Stimulated activated naive B cell treated with anti-CD40 and anti-IgM and Interleukin-4, amounts not matched to agents 10 μg/mL and 1 μg/mL and 100 μg/mL, for 72 hours (primary cell): Measurements from ENCODE around the gene SEC24C.
A peak's percentile ranks its signal among the peaks of the same experiment; 100 is the strongest.
"Not testable (repeated sequence)": the region's sequence is repeated elsewhere in the genome, so short reads cannot be mapped to it uniquely, and the experiment has no call there.

Experiments used
- ATAC-seq, 2 donors: fragments of 150-1000 bp; cut with Tn5 transposase; replicated peaks; 2 replicates each; pipeline ENCODE4 v1.10.0; 2021; ENCODE audit warnings: moderate library complexity in 1 of 2
- DNase-seq: peaks from one replicate; pipeline ENCODE4 v3.0.0; 2021
- H3K27ac Mint-ChIP-seq: one replicate; pipeline ENCODE4 v1.8.0; 2022; ENCODE audit warnings: mild to moderate bottlenecking, mixed read lengths
- H3K27me3 Mint-ChIP-seq, 2 donors: one replicate each; pipeline ENCODE4 v1.8.0; 2022; ENCODE audit warnings: mixed read lengths in 2 of 2
- H3K36me3 Mint-ChIP-seq, 2 donors: one replicate each; pipeline ENCODE4 v1.8.0; 2022; ENCODE audit warnings: mixed read lengths in 2 of 2, mild to moderate bottlenecking in 1 of 2
- H3K4me1 Mint-ChIP-seq, 2 donors: one replicate each; pipeline ENCODE4 v1.8.0; 2022; ENCODE audit warnings: mixed read lengths in 2 of 2, mild to moderate bottlenecking in 1 of 2
- H3K4me3 Mint-ChIP-seq, 2 donors: one replicate each; pipeline ENCODE4 v1.8.0; 2022; ENCODE audit warnings: mild to moderate bottlenecking in 2 of 2, mixed read lengths in 2 of 2, moderate library complexity in 1 of 2
- H3K9me3 Mint-ChIP-seq, 2 donors: one replicate each; pipeline ENCODE4 v1.8.0; 2022; ENCODE audit warnings: mixed read lengths in 2 of 2, mild to moderate bottlenecking in 1 of 2

The SEC24C gene

DNA sequence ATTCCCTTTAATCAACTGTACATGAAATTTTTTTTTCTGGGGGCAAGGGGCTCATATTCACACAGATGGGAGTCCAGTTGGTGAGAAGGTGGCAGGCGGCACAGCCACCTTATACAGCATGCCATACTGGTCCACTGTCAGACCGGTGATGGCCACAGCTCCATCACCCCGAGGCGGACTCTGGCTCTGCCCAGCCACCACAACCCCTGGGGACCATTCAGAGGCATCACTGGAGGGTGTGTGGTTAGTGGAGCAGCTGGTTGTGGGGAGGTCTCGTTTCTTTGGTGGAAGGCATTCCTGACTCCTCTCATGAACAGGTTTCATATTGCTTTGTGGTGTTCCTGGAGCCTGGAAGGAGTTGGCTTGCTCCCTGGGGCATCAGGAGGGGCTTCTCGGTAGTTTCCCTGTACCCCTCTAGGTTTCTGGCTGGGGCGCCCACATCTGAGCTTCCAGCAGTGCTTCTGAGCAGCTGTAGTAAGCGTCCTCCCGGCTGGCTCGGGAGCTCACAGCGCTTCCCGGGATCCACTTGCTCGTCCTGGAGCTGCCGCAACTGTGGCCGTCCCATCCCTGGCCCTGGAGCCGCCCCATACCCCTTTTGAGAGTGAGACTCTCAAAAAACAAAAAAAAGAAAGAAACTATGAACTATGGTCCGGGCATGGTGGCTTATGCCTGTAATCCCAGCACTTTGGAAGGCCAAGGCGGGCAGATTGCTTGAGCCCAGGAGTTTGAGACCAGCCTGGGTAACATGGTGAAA is 3.5 kb upstream of the SEC24C start:
- Mint-ChIP-seq H3K27ac (peak overlapping the region; percentile 9), H3K4me1 (peaks cover 6 to 17% of the 10 kb centered on the region in 2 donors), H3K36me3 (peaks cover 9 to 14% of the 10 kb centered on the region in 2 donors)
- not testable (repeated sequence) for ATAC-seq, H3K4me3 Mint-ChIP-seq, H3K9me3 Mint-ChIP-seq, H3K27me3 Mint-ChIP-seq, DNase-seq

DNA sequence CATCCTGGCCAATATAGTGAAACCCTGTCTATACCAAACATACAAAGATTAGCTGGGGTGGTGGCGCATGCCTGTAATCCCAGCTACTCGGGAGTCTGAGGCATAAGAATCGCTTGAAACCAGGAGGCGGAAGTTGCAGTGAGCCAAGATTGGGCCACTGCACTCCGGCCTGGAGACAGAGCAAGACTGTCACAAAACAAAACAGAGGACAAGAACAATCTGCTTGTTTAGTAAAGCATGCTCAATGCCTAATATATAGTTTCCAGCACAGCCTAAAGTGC is 1.8 kb upstream of the SEC24C start:
- Mint-ChIP-seq H3K9me3 (no peaks in the 10 kb centered on the region), H3K27ac (no peak overlapping the region), H3K36me3 (peaks cover 15 to 20% of the 10 kb centered on the region in 2 donors), H3K4me3 (no peak overlapping the region), H3K27me3 (no peaks in the 10 kb centered on the region), H3K4me1 (peaks cover 12 to 30% of the 10 kb centered on the region in 2 donors)
- DNase-seq = no peak
- ATAC-seq = no peak

DNA sequence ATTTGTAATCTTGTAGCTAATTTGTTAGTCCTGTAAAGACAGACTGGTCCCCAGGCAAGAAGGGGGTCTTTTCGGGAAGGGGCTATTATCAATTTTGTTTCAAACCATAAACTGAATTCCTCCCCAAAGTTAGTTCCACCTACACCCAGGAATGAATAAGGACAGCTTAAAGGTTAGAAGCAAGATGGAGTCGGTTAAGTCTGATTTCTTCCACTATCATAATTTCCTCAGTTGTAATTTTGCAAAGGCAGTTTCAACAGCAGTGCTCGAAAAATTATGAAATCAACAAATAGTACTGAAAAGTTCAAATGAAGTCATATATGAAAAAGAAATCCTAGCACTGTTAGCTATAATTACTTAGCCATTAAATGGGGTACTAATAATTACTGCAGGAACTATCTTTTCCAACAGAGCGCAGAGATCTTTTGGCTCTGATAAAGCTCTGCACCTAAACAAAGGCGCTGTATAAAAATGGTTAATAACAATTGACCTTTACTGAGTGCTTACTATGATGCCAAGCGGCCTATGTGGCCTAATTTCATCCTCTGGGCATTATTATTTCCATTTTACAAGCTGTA is 756 bp upstream of the SEC24C start:
- Mint-ChIP-seq H3K27me3 (no peaks in the 10 kb centered on the region), H3K9me3 (no peaks in the 10 kb centered on the region), H3K4me1 (peaks cover 12 to 30% of the 10 kb centered on the region in 2 donors), H3K27ac (peak overlapping the region; percentile 99), H3K36me3 (peaks cover 19 to 22% of the 10 kb centered on the region in 2 donors), H3K4me3 (peak overlapping the region; percentile 98)
- DNase-seq = no peak
- no peak for ATAC-seq

DNA sequence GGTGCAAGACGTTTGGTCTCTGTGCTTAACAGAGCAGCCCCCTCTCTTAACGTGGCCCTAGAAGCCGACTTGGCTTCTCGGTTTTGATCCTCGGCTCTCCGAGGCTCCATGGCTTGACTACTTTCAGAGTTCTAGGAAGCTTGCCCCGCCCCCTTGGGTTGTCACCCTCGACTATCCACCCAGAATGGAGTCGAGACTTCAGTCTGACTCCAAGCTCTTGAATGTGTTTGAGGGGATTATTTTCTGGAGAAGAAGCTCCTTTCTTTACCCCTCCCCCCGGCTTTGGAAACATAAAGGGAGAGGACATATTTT is 448 bp downstream of the SEC24C start:
- Mint-ChIP-seq H3K4me1 (peaks cover 16 to 38% of the 10 kb centered on the region in 2 donors), H3K27me3 (no peaks in the 10 kb centered on the region), H3K4me3 (peak overlapping the region; percentile 98), H3K36me3 (peaks cover 25 to 29% of the 10 kb centered on the region in 2 donors), H3K9me3 (no peaks in the 10 kb centered on the region), H3K27ac (peak overlapping the region; percentile 99)
- DNase-seq = peak; percentile 47
- ATAC-seq = peak; percentile 38 to 55

DNA sequence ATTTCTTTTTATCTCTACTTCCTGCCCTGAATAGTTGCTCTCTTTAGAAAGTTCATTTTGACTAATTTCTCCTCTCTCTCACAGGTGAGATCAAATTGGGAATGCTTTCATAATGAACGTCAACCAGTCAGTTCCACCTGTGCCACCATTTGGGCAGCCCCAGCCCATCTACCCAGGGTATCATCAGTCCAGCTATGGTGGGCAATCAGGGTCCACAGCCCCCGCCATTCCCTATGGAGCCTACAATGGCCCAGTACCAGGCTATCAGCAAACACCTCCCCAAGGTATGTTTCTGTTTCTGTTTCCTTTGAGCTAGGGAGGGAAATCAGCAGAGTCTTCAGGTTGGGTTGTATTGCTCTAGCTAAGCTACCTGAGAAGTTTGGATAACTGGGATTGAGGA is 2.5 kb downstream of the SEC24C start:
- H3K4me3 Mint-ChIP-seq = no peak overlapping the region
- no peak overlapping the region for H3K27ac Mint-ChIP-seq
- peaks cover 25 to 51% of the 10 kb centered on the region in 2 donors for H3K4me1 Mint-ChIP-seq
- no peaks in the 10 kb centered on the region for H3K27me3 Mint-ChIP-seq
- H3K9me3 Mint-ChIP-seq = no peaks in the 10 kb centered on the region
- peaks cover 38 to 40% of the 10 kb centered on the region in 2 donors for H3K36me3 Mint-ChIP-seq
- ATAC-seq (no peak), DNase-seq (no peak)

DNA sequence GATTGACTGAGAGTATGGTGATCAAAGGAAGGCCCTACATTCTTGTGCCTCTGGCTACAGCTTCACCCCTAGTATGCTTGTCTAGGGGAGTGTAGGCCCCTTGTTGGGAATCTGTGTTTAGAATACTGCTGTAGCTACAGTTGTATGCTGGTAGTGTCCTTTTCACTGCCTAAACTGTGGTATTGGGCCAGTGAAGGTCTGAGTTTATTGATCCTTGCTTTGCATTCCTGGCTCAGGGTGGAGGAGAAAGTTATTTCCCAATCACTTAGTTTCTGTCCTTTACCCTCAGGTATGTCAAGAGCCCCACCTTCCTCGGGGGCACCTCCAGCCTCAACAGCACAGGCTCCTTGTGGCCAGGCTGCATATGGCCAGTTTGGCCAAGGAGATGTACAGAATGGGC is 6.6 kb downstream of the SEC24C start:
- H3K27me3 Mint-ChIP-seq = no peaks in the 10 kb centered on the region
- no peaks in the 10 kb centered on the region for H3K9me3 Mint-ChIP-seq
- peaks cover 37 to 48% of the 10 kb centered on the region in 2 donors for H3K36me3 Mint-ChIP-seq
- peaks cover 22 to 32% of the 10 kb centered on the region in 2 donors for H3K4me1 Mint-ChIP-seq
- DNase-seq = no peak
- peak overlapping the region; percentile 42 for H3K27ac Mint-ChIP-seq
- no peak for ATAC-seq
- no peak overlapping the region for H3K4me3 Mint-ChIP-seq

DNA sequence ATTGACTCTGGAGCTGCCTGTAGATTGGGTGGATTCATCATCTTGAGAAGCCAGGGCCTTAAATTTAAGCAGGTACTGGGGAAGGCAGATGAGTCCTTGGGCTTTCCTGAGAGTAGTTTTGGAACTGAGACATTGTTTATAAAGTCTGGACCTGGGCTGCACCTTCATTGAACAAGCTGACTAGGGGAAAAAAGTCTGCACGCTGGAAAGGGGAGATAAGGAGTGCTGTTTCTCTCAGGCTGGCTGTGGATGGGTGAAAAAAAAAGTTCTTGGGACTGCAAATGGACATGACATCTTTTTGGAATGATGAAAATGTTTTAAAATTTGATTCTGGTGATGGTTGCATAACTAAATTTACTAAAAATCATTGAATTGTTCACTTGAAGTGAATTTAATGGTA is 12.0 kb downstream of the SEC24C start:
- ATAC-seq (no peak), DNase-seq (no peak)
- Mint-ChIP-seq H3K27me3 (no peaks in the 10 kb centered on the region), H3K27ac (no peak overlapping the region), H3K36me3 (peaks cover 26 to 51% of the 10 kb centered on the region in 2 donors), H3K4me3 (no peak overlapping the region), H3K9me3 (no peaks in the 10 kb centered on the region), H3K4me1 (peaks cover 13 to 17% of the 10 kb centered on the region in 2 donors)

DNA sequence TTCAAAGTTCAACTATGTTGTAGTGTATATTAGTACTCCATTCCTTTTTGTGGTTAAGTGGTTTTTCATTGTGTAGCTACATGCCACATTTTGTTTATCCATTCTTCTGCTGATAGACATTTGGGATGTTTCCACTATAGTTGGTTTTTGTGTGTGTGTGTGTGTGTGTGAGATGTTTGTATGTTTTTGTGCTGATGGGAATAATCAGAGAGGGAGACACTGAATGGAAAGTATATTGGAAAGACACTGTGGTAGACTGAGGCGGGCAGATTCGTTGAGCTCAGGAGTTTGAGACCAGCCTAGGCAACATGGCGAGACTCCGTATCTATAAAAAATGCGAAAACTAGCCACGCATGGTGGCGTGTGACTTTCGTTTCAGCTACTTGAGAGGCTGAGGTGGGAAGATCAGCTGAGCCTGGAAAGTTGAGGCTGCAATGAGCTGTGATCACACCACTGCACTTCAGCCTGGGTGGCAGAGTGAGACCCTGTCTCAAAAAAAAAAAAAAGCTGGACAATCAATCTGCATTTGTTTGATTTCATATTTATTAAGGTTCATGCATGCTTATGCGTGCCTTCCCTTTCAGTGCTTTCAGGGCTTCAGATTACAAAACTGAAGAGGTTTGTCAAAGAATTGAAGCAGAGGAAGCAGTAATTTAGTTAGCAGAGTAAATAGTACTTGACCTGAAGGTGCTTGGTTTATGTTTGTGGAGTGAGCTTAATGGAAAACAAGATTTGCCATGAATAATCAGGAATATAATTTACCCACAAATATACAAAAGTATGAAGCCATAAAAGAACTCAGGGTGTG is 14.7 kb downstream of the SEC24C start:
- H3K36me3 Mint-ChIP-seq = peaks cover 38 to 57% of the 10 kb centered on the region in 2 donors
- peaks cover 24 to 37% of the 10 kb centered on the region in 2 donors for H3K4me1 Mint-ChIP-seq
- H3K4me3 Mint-ChIP-seq = no peak overlapping the region

DNA sequence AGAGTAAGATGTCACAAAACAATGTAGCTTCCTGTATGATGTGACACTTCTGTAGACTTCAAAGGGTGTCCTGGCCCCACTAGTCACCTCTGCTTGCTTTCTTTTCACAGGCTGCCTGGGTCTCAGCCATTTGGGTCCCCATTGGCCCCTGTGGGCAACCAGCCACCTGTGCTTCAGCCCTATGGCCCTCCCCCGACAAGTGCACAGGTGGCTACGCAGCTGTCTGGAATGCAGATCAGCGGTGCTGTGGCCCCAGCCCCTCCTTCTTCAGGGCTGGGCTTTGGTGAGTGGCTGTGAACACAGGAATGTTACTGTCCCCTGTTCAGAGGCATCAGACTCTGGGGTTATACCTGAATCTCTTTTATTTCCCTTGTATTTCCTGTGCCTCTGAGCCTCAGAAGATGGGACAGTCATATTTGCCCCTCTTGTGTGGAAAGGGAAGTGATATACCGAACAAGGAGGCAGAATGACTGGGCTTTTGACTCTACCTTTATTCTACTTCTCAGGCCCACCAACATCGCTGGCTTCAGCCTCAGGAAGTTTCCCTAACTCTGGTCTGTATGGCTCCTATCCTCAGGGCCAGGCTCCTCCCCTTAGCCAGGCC is 15.4 kb downstream of the SEC24C start:
- ATAC-seq (peak; percentile 58 to 78), DNase-seq (no peak)
- Mint-ChIP-seq H3K27ac (peak overlapping the region; percentile 88), H3K36me3 (peaks cover 39 to 60% of the 10 kb centered on the region in 2 donors), H3K4me1 (peaks cover 24 to 37% of the 10 kb centered on the region in 2 donors), H3K9me3 (no peaks in the 10 kb centered on the region), H3K27me3 (no peaks in the 10 kb centered on the region), H3K4me3 (no peak overlapping the region)

More for the DNA sequence above, 14.7 kb downstream of the SEC24C start:
- ATAC-seq (no peak), DNase-seq (no peak)
- Mint-ChIP-seq H3K27me3 (no peaks in the 10 kb centered on the region), H3K9me3 (no peaks in the 10 kb centered on the region), H3K27ac (peak overlapping the region; percentile 82)

DNA sequence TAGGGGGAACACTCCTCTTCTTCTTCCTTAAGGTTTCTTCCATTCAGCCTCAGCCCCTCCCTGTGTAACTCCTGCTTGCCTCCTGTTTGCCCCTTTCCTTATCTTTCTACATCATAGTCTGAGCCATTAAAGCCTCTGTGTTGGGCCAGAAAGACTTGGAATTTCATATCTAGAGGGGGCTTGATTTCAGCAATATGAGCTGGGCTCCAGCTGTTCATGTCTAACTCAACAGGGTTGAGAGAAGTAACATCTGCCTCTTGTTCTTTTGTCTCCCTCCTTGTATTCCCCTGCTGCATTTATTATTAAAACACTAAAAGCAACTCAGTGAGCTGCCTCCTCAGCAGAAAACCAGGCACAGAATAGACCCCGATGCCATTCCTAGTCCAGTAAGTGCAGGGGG is 17.6 kb downstream of the SEC24C start:
- Mint-ChIP-seq H3K9me3 (no peaks in the 10 kb centered on the region), H3K4me3 (no peak overlapping the region), H3K4me1 (peaks cover 30 to 37% of the 10 kb centered on the region in 2 donors), H3K27ac (no peak overlapping the region), H3K27me3 (no peaks in the 10 kb centered on the region), H3K36me3 (peaks cover 48 to 74% of the 10 kb centered on the region in 2 donors)
- ATAC-seq = no peak
- DNase-seq = no peak

DNA sequence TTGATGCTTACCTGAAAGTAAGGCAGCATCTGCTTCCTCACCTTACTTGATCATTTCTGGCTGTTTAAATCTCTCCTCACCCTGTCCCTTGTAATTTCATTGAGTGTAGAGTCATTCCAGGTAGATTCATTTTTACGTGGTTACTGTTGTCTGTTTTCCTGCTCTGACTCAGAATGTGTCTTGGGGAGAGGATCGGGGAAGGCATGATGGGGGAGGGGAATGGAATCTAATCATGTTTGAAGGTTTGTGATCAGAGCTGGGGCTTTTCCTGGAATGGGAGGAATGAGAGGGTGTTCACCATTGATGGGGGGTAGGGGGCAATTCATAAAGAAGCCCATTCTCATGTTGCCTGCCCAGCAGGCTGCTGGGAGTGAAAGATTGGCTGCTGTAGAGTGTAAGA is 18.7 kb downstream of the SEC24C start:
- DNase-seq (no peak), ATAC-seq (peak; percentile 26 to 49)
- peaks cover 30 to 37% of the 10 kb centered on the region in 2 donors for H3K4me1 Mint-ChIP-seq
- peak overlapping the region; percentile 52 for H3K27ac Mint-ChIP-seq
- H3K36me3 Mint-ChIP-seq = peaks cover 48 to 73% of the 10 kb centered on the region in 2 donors
- H3K27me3 Mint-ChIP-seq = no peaks in the 10 kb centered on the region
- H3K9me3 Mint-ChIP-seq = no peaks in the 10 kb centered on the region
- peak overlapping the region in 1 of 2 donors; percentile 8 for H3K4me3 Mint-ChIP-seq

DNA sequence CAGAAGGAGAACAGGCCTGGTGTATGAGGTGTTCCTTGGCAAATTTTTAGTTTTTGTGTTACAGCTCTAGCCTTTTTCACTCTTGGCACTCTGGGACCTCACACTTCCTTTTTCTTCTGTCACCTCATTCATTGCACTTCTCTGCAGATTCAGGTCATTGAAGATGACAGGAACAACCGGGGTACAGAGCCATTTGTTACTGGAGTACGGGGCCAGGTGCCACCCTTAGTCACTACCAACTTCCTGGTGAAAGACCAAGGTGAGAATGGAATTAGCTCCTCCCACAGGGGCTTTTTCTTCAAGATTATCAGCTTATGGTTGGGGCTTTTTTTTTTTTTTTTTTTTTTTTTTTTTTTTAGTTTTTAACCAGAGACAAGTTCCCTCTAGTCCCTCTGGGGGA is 19.2 kb downstream of the SEC24C start:
- peak overlapping the region; percentile 52 for H3K27ac Mint-ChIP-seq
- peaks cover 50 to 74% of the 10 kb centered on the region in 2 donors for H3K36me3 Mint-ChIP-seq
- ATAC-seq (peak; percentile 76 to 77), DNase-seq (no peak)
- H3K27me3 Mint-ChIP-seq = no peaks in the 10 kb centered on the region
- peaks cover 30 to 32% of the 10 kb centered on the region in 2 donors for H3K4me1 Mint-ChIP-seq
- no peaks in the 10 kb centered on the region for H3K9me3 Mint-ChIP-seq
- no peak overlapping the region for H3K4me3 Mint-ChIP-seq

DNA sequence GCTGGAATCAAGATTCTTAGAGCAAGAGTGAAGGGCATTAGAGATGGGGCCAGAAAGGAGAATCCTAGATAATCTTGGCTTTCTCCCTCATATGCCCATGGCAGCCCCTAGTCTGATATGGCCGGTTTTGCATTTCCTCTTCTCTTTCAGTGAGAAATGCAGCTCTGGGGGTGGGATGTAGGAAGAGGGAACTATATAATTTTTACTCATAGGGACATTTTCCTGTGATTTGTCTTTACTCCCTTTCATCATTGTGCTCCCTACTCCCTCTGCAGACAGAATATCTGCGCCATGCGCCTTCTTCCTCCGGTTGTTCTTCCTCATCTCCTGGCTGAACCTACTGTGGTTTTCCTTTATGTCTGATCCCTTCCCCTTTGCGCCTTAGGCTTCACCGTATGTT is 20.9 kb downstream of the SEC24C start:
- no peak for DNase-seq
- no peak for ATAC-seq
- peaks cover 56 to 79% of the 10 kb centered on the region in 2 donors for H3K36me3 Mint-ChIP-seq
- H3K9me3 Mint-ChIP-seq = no peaks in the 10 kb centered on the region
- no peaks in the 10 kb centered on the region for H3K27me3 Mint-ChIP-seq
- peak overlapping the region; percentile 52 for H3K27ac Mint-ChIP-seq
- H3K4me3 Mint-ChIP-seq = no peak overlapping the region
- peaks cover 26 to 28% of the 10 kb centered on the region in 2 donors for H3K4me1 Mint-ChIP-seq

DNA sequence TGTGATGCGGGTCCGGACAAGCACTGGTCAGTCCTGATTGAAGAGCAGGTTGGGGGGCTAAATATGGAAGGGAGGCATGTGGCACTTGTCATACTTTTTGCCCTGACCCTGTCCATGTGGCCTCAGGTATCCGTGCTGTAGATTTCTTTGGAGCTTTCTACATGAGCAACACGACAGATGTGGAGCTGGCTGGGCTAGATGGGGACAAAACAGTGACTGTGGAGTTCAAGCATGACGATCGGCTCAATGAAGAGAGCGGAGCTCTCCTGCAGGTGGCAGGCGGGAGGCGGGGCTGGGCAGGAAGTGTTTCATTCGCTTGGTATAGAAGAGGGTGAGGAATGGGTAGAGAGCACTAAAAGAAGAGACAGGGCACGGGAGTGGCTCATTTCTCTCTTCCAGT is 24.7 kb downstream of the SEC24C start:
- DNase-seq = no peak
- peak overlapping the region in 1 of 2 donors; percentile 8 for H3K4me3 Mint-ChIP-seq
- H3K36me3 Mint-ChIP-seq = peaks cover 56 to 86% of the 10 kb centered on the region in 2 donors
- no peak for ATAC-seq
- H3K9me3 Mint-ChIP-seq = no peaks in the 10 kb centered on the region
- H3K27me3 Mint-ChIP-seq = no peaks in the 10 kb centered on the region
- peak overlapping the region; percentile 65 for H3K27ac Mint-ChIP-seq
- H3K4me1 Mint-ChIP-seq = peaks cover 21 to 25% of the 10 kb centered on the region in 2 donors
